HG03439 (cell line): Measurements from ENCODE around the gene RXYLT1.
A peak's percentile ranks its signal among the peaks of the same experiment; 100 is the strongest.
"Not testable (repeated sequence)": the region's sequence is repeated elsewhere in the genome, so short reads cannot be mapped to it uniquely, and the experiment has no call there.

ENCODE experiments used
- ATAC-seq: cut with Tn5 transposase; IDR thresholded peaks from one replicate; pipeline ENCODE4 v1.9.1; 2021; ENCODE audit warnings: mild to moderate bottlenecking, moderate library complexity; ENCODE audit not compliant: unreplicated experiment

Gene RXYLT1

GRCh38 chr12:63842750-63843149, 63.0 kb downstream of the RXYLT1 start:
- ATAC-seq: not testable (repeated sequence)

- ATAC-seq: no peak
Measured at GRCh38 chr12:63843254-63843720, 63.6 kb downstream of the RXYLT1 start.

GRCh38 chr12:63843721-63844390, 64.1 kb downstream of the RXYLT1 start:
- peak; percentile 98 for ATAC-seq

GRCh38 chr12:63844391-63845341, 65.0 kb downstream of the RXYLT1 start, which contains the start of gene SRGAP1:
Gene SRGAP1 (plus strand): TSS chr12:63844700. CDS start chr12:63844817, 117 bp downstream.
- peak; percentile 28 for ATAC-seq

- no peak for ATAC-seq
Measured at GRCh38 chr12:63845726-63846125, 66.0 kb downstream of the RXYLT1 start.

- ATAC-seq: no peak
Measured at GRCh38 chr12:63846238-63846967, 66.7 kb downstream of the RXYLT1 start.

GRCh38 chr12:63848450-63848849, 68.7 kb downstream of the RXYLT1 start:
- ATAC-seq: no peak

- no peak for ATAC-seq
Measured at GRCh38 chr12:63849106-63849620, 69.5 kb downstream of the RXYLT1 start.

GRCh38 chr12:63849641-63850040, 69.9 kb downstream of the RXYLT1 start:
- no peak for ATAC-seq

GRCh38 chr12:63853978-63854377, 74.3 kb downstream of the RXYLT1 start:
- ATAC-seq: no peak

- ATAC-seq: no peak
Measured at GRCh38 chr12:63855299-63855698, 75.6 kb downstream of the RXYLT1 start.

- no peak for ATAC-seq
Measured at GRCh38 chr12:63857771-63858670, 78.3 kb downstream of the RXYLT1 start.
